BE2C (cell line): ENCODE measurements around the gene TIMM22.

Experiments used
- DNase-seq: peaks from one replicate; pipeline ENCODE4 v3.0.0-alpha.2; 2020
- H3K27me3 ChIP-seq: fragments of 250-450 bp; sonication (Bioruptor Pico); 2 replicates; pipeline ENCODE4 v1.5.1; 2020; ENCODE audit warnings: mild to moderate bottlenecking
- H3K36me3 ChIP-seq: fragments of 250-450 bp; sonication (Bioruptor Pico); 2 replicates; pipeline ENCODE4 v1.5.1; 2020; ENCODE audit warnings: mild to moderate bottlenecking
- H3K4me1 ChIP-seq: fragments of 250-450 bp; sonication (Bioruptor Pico); 2 replicates; pipeline ENCODE4 v1.5.1; 2020
- H3K4me3 ChIP-seq: 2 replicates; pipeline ENCODE4 v1.5.1; 2011; ENCODE audit warnings: low read depth, low read length
- H3K9me3 ChIP-seq: fragments of 250-450 bp; sonication (Bioruptor Pico); 2 replicates; pipeline ENCODE4 v1.5.1; 2020
- TF ChIP-seq, protein P1 (sequence below): IDR thresholded peaks from 2 replicates; pipeline ENCODE4 v1.5.1; 2012; ENCODE audit warnings: mild to moderate bottlenecking, low read depth, low read length

Gene TIMM22

DNA sequence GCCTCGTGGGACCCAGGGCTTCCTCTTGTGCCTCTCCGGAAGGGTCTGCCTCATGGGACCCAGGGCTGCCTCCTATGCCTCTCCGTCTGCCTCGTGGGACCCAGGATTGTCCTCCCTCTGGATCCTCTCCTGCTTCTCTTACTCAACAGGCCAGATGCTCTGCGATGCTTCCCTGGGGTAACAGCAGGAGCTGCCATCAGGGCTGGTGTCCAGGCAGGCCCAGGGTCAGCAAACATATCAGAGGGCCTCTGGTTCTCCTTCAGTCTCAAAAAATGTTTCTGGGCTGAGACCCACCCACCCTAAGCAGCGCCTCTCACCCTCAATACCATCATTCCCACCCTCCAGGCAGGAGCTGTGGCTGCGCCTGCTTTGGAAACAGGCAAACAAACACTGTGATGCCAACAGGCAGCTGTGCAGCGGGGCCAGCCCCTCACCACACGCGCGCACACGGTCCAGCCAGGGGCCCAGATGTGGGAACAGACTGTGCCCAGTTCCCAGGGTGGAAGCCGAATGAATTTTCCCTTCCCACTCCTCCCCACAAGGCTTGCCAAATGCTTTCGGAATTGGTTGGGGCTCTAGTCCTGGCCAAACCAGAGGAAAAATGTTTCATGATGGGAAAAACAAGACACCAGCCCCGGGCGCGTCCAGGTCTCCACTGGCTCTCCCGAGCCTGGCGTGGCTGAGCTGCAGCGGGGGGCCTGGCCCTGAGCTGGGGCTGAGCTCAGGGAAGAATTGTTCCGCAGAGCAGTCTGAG, 11.3 kb downstream of the TIMM22 start:
- no peaks in the 10 kb centered on the region for H3K9me3 ChIP-seq
- H3K36me3 ChIP-seq, result peaks cover 6% of the 10 kb centered on the region; the same call in 1 of the 2 replicates
- H3K4me3 ChIP-seq, result no peak overlapping the region
- no peak for DNase-seq
- H3K27me3 ChIP-seq, result no peaks in the 10 kb centered on the region
- TF ChIP-seq, protein P1, sequence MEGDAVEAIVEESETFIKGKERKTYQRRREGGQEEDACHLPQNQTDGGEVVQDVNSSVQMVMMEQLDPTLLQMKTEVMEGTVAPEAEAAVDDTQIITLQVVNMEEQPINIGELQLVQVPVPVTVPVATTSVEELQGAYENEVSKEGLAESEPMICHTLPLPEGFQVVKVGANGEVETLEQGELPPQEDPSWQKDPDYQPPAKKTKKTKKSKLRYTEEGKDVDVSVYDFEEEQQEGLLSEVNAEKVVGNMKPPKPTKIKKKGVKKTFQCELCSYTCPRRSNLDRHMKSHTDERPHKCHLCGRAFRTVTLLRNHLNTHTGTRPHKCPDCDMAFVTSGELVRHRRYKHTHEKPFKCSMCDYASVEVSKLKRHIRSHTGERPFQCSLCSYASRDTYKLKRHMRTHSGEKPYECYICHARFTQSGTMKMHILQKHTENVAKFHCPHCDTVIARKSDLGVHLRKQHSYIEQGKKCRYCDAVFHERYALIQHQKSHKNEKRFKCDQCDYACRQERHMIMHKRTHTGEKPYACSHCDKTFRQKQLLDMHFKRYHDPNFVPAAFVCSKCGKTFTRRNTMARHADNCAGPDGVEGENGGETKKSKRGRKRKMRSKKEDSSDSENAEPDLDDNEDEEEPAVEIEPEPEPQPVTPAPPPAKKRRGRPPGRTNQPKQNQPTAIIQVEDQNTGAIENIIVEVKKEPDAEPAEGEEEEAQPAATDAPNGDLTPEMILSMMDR, result no peak
- H3K4me1 ChIP-seq, result no peaks in the 10 kb centered on the region

DNA sequence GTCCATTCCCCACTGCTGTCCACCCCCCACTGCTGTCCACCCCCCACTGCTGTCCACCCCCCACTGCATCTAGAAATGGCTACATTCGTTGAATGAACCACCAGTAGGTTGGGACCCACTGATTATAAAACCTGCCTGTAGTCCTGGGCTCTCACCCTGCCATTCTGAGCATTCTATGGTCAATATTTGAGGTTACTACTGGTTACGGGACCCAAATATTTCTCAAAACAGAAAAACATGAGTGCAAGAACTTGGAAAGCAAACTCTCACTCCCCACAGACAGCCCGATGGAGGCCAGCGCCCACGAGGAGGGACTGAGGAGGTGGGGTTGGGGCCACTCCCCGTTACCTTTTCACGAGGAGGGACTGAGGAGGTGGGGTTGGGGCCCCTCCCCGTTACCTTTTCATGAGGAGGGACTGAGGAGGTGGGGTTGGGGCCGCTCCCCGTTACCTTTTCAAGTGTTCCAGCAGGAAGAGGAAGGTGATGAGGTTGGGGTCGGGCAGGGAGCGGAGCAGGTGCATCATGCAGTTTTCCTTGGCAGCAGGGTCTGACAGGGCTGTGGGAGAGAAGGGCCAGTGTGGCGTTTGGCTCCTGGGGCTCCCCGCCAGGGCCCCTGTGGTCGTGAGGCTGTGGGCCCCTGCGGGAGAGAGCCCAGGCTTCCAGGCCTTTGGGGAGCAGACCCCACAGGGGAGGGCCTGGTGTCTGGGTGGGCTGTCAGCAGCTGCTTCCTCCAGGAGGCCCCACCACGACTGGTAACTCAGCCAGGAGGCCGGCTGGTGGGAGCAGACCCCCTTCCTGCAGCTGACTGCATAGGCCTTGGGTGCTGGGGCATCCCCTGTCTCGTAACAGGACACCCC, 12.5 kb downstream of the TIMM22 start:
- no peaks in the 10 kb centered on the region for H3K9me3 ChIP-seq
- no peak overlapping the region for H3K4me3 ChIP-seq
- no peak for DNase-seq
- H3K4me1 ChIP-seq, result no peaks in the 10 kb centered on the region
- H3K27me3 ChIP-seq, result no peaks in the 10 kb centered on the region
- peaks cover 3% of the 10 kb centered on the region; the same call in 1 of the 2 replicates for H3K36me3 ChIP-seq
- TF ChIP-seq, protein P1, result no peak

DNA sequence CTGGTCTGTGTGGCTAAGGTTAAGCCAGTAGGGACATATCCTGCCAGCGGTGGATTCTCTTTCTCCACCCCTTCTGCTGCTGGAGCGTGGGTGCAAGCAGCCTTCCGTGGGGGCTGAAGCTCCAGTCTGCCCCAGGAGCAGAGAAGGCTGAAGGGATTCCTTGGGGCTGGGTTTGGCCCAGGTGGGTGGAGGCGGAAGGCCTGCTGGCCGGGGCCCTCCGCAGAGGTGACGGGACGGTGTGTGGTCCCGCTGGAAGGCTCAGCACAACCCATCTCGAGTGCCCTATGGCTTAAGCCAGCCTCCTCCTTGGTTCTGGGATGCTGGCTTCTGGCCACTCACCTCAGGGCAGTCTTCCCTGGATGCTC, 13.1 kb downstream of the TIMM22 start:
- Histone ChIP-seq H3K9me3 (no peaks in the 10 kb centered on the region), H3K4me3 (no peak overlapping the region), H3K4me1 (no peaks in the 10 kb centered on the region), H3K27me3 (no peaks in the 10 kb centered on the region), H3K36me3 (peaks cover 3% of the 10 kb centered on the region; the same call in 1 of the 2 replicates)
- TF ChIP-seq, protein P1, result no peak
- DNase-seq, result no peak

DNA sequence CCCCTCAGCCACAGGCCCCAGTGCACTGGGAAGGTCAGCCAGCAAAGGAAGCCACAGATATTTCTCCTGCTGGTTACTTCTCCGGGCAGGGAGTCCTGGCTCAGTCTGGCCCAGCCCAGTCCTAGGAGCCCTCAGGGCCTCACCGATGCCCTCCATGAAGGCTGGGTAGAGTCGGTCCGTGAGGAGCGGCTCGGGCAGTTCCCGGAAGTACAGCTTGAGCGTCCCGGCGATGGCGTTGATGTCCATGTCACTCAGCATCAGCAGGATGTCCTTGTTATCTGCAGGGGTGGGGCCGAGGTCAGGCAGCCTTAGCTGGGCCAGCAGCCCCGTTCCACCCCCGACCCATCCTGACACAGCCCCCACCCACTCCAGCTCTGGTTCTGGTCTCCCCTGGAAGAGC, 13.7 kb downstream of the TIMM22 start:
- Histone ChIP-seq H3K27me3 (no peaks in the 10 kb centered on the region), H3K36me3 (peaks cover 3% of the 10 kb centered on the region; the same call in 1 of the 2 replicates), H3K9me3 (no peaks in the 10 kb centered on the region), H3K4me1 (no peaks in the 10 kb centered on the region), H3K4me3 (no peak overlapping the region)
- DNase-seq, result no peak
- TF ChIP-seq, protein P1, result no peak

DNA sequence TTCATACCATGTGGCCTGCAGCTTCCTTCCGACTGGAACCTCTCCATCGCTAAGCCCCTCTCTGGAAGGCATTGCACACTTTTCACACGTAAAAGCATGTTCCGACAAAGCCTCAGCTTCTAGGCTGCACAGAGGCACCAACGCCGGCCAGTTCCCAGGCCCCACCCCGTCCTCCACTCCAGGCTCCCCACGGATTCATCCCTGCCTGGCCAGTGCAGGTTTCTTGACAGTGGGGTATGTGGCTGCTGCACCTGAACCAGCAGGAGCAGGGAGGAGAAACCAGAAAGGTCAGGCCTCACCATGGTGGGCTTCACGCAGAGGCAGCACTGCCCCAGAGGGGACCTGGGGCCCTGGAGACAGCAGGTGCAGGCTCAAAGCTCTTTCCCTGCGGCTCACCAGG, 14.2 kb downstream of the TIMM22 start:
- Histone ChIP-seq H3K9me3 (no peaks in the 10 kb centered on the region), H3K4me1 (no peaks in the 10 kb centered on the region), H3K4me3 (no peak overlapping the region), H3K36me3 (peaks cover 3% of the 10 kb centered on the region; the same call in 1 of the 2 replicates), H3K27me3 (no peaks in the 10 kb centered on the region)
- TF ChIP-seq, protein P1, result no peak
- DNase-seq, result no peak
